CD14-positive monocyte (primary cell): ENCODE results near the gene RRP8. TPM values are rescaled to one million over a fixed set of nuclear protein-coding genes. Genes with fewer than 3 reads are reported as not detected.

ENCODE experiments used
- DNase-seq, 3 donors: peaks; one replicate each; pipeline ENCODE4 v3.0.0-alpha.2; 2011 to 2022
- H2AFZ ChIP-seq: 2 replicates; pipeline ENCODE4 v1.6.0; 2012; ENCODE audit warnings: mild to moderate bottlenecking, low read depth, low read length, inconsistent platforms; ENCODE audit not compliant: insufficient read depth, poor library complexity, severe bottlenecking
- H3K27ac ChIP-seq, 2 donors: 1 replicate in 1 of 2; 2 replicates in 1 of 2; pipeline ENCODE4 v1.5.1; 2012 to 2013; ENCODE audit warnings: low read length in 2 of 2, control low read depth in 1 of 2, inconsistent platforms in 1 of 2, low read depth in 1 of 2, mild to moderate bottlenecking in 1 of 2
- H3K27me3 ChIP-seq, 2 donors: one replicate each; pipeline versions ENCODE4 v1.6.0 to v1.6.1; 2011 to 2013; ENCODE audit warnings: low read length in 2 of 2; ENCODE audit not compliant: control insufficient read depth in 2 of 2, insufficient read depth in 2 of 2
- H3K36me3 ChIP-seq, 2 donors: replicated peaks in 1 of 2; 1 replicate in 1 of 2; 2 replicates in 1 of 2; pipeline versions ENCODE4 v1.5.1 to v1.6.1; 2012 to 2013; ENCODE audit warnings: low read length in 2 of 2, control low read depth in 1 of 2, inconsistent platforms in 1 of 2, mild to moderate bottlenecking in 1 of 2; ENCODE audit not compliant: insufficient read depth in 2 of 2, control insufficient read depth in 1 of 2
- H3K4me1 ChIP-seq, 2 donors: 1 replicate in 1 of 2; 2 replicates in 1 of 2; pipeline versions ENCODE4 v1.5.1 to v1.6.1; 2012 to 2013; ENCODE audit warnings: low read length in 2 of 2, control low read depth in 1 of 2, inconsistent platforms in 1 of 2, mild to moderate bottlenecking in 1 of 2, moderate library complexity in 1 of 2; ENCODE audit not compliant: insufficient read depth in 2 of 2, control insufficient read depth in 1 of 2
- H3K4me2 ChIP-seq: replicated peaks from 2 replicates; pipeline ENCODE3; 2012; ENCODE audit warnings: low read length, moderate library complexity, mild to moderate bottlenecking; ENCODE audit not compliant: poor library complexity, severe bottlenecking; ENCODE audit errors: extremely low read depth
- H3K4me3 ChIP-seq, 3 experiments: fragments of 200-600 bp in 1 of 3; sonication (generic) in 1 of 3; replicated peaks in 1 of 3; 1 replicate in 2 of 3; 2 replicates in 1 of 3; pipeline ENCODE4 v1.5.1; 2011 to 2013; ENCODE audit warnings: low read length in 3 of 3, mild to moderate bottlenecking in 3 of 3, control low read depth in 2 of 3, low read depth in 2 of 3, inconsistent platforms in 1 of 3, moderate library complexity in 1 of 3
- H3K79me2 ChIP-seq: 2 replicates; pipeline ENCODE4 v1.6.0; 2012; ENCODE audit warnings: mild to moderate bottlenecking, control low read depth, inconsistent platforms, low read length, moderate library complexity; ENCODE audit not compliant: insufficient read depth
- H3K9ac ChIP-seq: 2 replicates; pipeline ENCODE4 v1.6.0; 2017; ENCODE audit warnings: low read length, mild to moderate bottlenecking; ENCODE audit not compliant: insufficient read depth, poor library complexity, severe bottlenecking
- H3K9me3 ChIP-seq, 2 donors: replicated peaks in 1 of 2; 1 replicate in 1 of 2; 2 replicates in 1 of 2; pipeline versions ENCODE4 v1.5.1 to v1.6.1; 2012 to 2013; ENCODE audit warnings: low read length in 2 of 2, control low read depth in 1 of 2; ENCODE audit not compliant: control insufficient read depth in 1 of 2, insufficient read depth in 1 of 2
- H4K20me1 ChIP-seq: 2 replicates; pipeline ENCODE4 v1.6.0; 2012; ENCODE audit warnings: mild to moderate bottlenecking, low read length, control low read depth, moderate library complexity; ENCODE audit not compliant: insufficient read depth
- H3K27ac Mint-ChIP-seq, 7 donors: one replicate each; pipeline ENCODE4 v1.8.0; 2020; ENCODE audit warnings: mild to moderate bottlenecking in 7 of 7, mixed read lengths in 7 of 7, moderate library complexity in 6 of 7, inconsistent platforms in 2 of 7
- H3K27me3 Mint-ChIP-seq, 3 donors: one replicate each; pipeline ENCODE4 v1.8.0; 2021 to 2022; ENCODE audit warnings: low read depth in 3 of 3, mild to moderate bottlenecking in 3 of 3, mixed read lengths in 3 of 3, moderate library complexity in 3 of 3, inconsistent platforms in 1 of 3
- H3K36me3 Mint-ChIP-seq, 2 donors: one replicate each; pipeline ENCODE4 v1.8.0; 2020; ENCODE audit warnings: mixed read lengths in 2 of 2, inconsistent platforms in 1 of 2, mild to moderate bottlenecking in 1 of 2
- H3K4me1 Mint-ChIP-seq: one replicate; pipeline ENCODE4 v1.8.0; 2020; ENCODE audit warnings: mild to moderate bottlenecking, mixed read lengths
- H3K4me3 Mint-ChIP-seq, 2 donors: one replicate each; pipeline ENCODE4 v1.8.0; 2020; ENCODE audit warnings: mild to moderate bottlenecking in 2 of 2, mixed read lengths in 2 of 2, moderate library complexity in 1 of 2
- H3K9me3 Mint-ChIP-seq, 7 donors: one replicate each; pipeline ENCODE4 v1.8.0; 2020 to 2022; ENCODE audit warnings: mixed read lengths in 7 of 7, mild to moderate bottlenecking in 6 of 7, moderate library complexity in 6 of 7, inconsistent platforms in 2 of 7
- WGBS: methylation state at CpG from one replicate; pipeline ENCODE4 v1.1.5; 2013; ENCODE audit warnings: missing lambda C conversion rate; ENCODE audit not compliant: insufficient coverage; 5-methylcytosine and 5-hydroxymethylcytosine counted together
- intact Hi-C, 2 donors: fragments of 100-400 bp; cut with micrococcal nuclease; formaldehyde crosslinking; loops; one replicate each; pipeline versions ENCODE4 v1.15.0 to v1.15.1; 2023
- polyA plus RNA-seq, 3 donors: library from polyadenylated mRNA; depleted of rRNA in 1 of 3; unstranded in 2 of 3; stranded (reverse) in 1 of 3; fragments of 300-500 nt in 2 of 3; fragments of >200 nt in 1 of 3; fragmentation: Illumina TruSeq in 2 of 3; gene quantifications; 1 replicate in 2 of 3; 2 replicates in 1 of 3; pipeline ENCODE4 v1.2.3, GENCODE V29; 2012 to 2021
- TF ChIP-seq, protein P1 (sequence below): fragments of 200-600 bp; IDR thresholded peaks from one replicate; pipeline ENCODE4 v1.8.0; 2022; ENCODE audit warnings: antibody characterized with exemption, mild to moderate bottlenecking

The RRP8 gene
- polyA plus RNA-seq, 3 donors = 7.2 to 14.1 (median 11.9) TPM

GRCh38 chr11:6631361-6631890 is 28.0 kb upstream of the RRP8 start:
- TF ChIP-seq, protein P1, sequence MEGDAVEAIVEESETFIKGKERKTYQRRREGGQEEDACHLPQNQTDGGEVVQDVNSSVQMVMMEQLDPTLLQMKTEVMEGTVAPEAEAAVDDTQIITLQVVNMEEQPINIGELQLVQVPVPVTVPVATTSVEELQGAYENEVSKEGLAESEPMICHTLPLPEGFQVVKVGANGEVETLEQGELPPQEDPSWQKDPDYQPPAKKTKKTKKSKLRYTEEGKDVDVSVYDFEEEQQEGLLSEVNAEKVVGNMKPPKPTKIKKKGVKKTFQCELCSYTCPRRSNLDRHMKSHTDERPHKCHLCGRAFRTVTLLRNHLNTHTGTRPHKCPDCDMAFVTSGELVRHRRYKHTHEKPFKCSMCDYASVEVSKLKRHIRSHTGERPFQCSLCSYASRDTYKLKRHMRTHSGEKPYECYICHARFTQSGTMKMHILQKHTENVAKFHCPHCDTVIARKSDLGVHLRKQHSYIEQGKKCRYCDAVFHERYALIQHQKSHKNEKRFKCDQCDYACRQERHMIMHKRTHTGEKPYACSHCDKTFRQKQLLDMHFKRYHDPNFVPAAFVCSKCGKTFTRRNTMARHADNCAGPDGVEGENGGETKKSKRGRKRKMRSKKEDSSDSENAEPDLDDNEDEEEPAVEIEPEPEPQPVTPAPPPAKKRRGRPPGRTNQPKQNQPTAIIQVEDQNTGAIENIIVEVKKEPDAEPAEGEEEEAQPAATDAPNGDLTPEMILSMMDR = no peak
- H3K27ac ChIP-seq = no peak overlapping the region
- peaks cover 31 to 33% of the 10 kb centered on the region in 2 donors for H3K4me1 ChIP-seq
- DNase-seq = no peak
- no peaks in the 10 kb centered on the region for H3K36me3 Mint-ChIP-seq
- peaks cover 0 to 2% (median 0%) of the 10 kb centered on the region in 3 donors for H3K27me3 Mint-ChIP-seq
- no peak overlapping the region for H3K9ac ChIP-seq
- H3K27me3 ChIP-seq = no peaks in the 10 kb centered on the region
- no peak overlapping the region for H3K27ac Mint-ChIP-seq
- 92% methylated on average over 10 of the region's 11 CpGs for WGBS
- no peak overlapping the region for H3K4me3 Mint-ChIP-seq
- peaks cover 0 to 9% (median 0%) of the 10 kb centered on the region in 7 donors for H3K9me3 Mint-ChIP-seq
- no peaks in the 10 kb centered on the region for H4K20me1 ChIP-seq
- H3K4me1 Mint-ChIP-seq = peaks cover 7% of the 10 kb centered on the region
- no peak overlapping the region for H3K4me3 ChIP-seq
- intact Hi-C loops = no loop called here
- H3K4me2 ChIP-seq = no peak overlapping the region
- H3K36me3 ChIP-seq = no peaks in the 10 kb centered on the region
- no peaks in the 10 kb centered on the region for H3K79me2 ChIP-seq
- H2AFZ ChIP-seq = no peak overlapping the region
- no peaks in the 10 kb centered on the region for H3K9me3 ChIP-seq

- over 99% methylated on average over 28 of the region's 28 CpGs for WGBS
- DNase-seq = no peak
- Histone ChIP-seq H3K27me3 (no peaks in the 10 kb centered on the region), H3K9me3 (no peaks in the 10 kb centered on the region), H2AFZ (no peak overlapping the region), H3K9ac (no peak overlapping the region), H3K79me2 (no peaks in the 10 kb centered on the region), H3K4me2 (no peak overlapping the region), H3K4me1 (peaks cover 24 to 27% of the 10 kb centered on the region in 2 donors), H3K27ac (no peak overlapping the region), H3K4me3 (no peak overlapping the region), H4K20me1 (no peaks in the 10 kb centered on the region), H3K36me3 (no peaks in the 10 kb centered on the region)
- Mint-ChIP-seq H3K9me3 (peaks cover 0 to 9% (median 0%) of the 10 kb centered on the region in 7 donors), H3K27ac (no peak overlapping the region), H3K4me1 (peaks cover 7% of the 10 kb centered on the region), H3K4me3 (no peak overlapping the region), H3K27me3 (peaks cover 0 to 2% (median 0%) of the 10 kb centered on the region in 3 donors), H3K36me3 (no peaks in the 10 kb centered on the region)
- TF ChIP-seq, protein P1 = no peak
- intact Hi-C loops = no loop called here
These were observed 27.3 kb upstream of the RRP8 start for GRCh38 chr11:6630632-6631291.
